Ishikawa (cell line): ENCODE results near the gene IGFN1.

Experiments used
- CEBPB ChIP-seq: IDR thresholded peaks from 2 replicates; pipeline ENCODE4 v1.6.1; 2012
- CREB1 ChIP-seq: IDR thresholded peaks from 2 replicates; pipeline ENCODE4 v1.6.1; 2012; ENCODE audit warnings: low read depth
- EGR1 ChIP-seq: IDR thresholded peaks from 2 replicates; pipeline ENCODE4 v1.6.1; 2012
- EP300 ChIP-seq: IDR thresholded peaks from 2 replicates; pipeline ENCODE4 v1.6.1; 2012; ENCODE audit warnings: borderline replicate concordance
- FOXM1 ChIP-seq: IDR thresholded peaks from 2 replicates; pipeline ENCODE4 v1.6.1; 2012; ENCODE audit warnings: low read depth, borderline replicate concordance
- MAX ChIP-seq: IDR thresholded peaks from 2 replicates; pipeline ENCODE4 v1.6.1; 2012
- NFIC ChIP-seq: IDR thresholded peaks from 2 replicates; pipeline ENCODE4 v1.6.1; 2012
- RAD21 ChIP-seq: IDR thresholded peaks from 2 replicates; pipeline ENCODE4 v1.6.1; 2012; ENCODE audit warnings: low read depth
- REST ChIP-seq: IDR thresholded peaks from 2 replicates; pipeline ENCODE4 v1.6.1; 2012; ENCODE audit warnings: low read depth, mild to moderate bottlenecking
- TAF1 ChIP-seq: IDR thresholded peaks from 2 replicates; pipeline ENCODE4 v1.6.1; 2012; ENCODE audit warnings: low read depth, mild to moderate bottlenecking
- TCF12 ChIP-seq: IDR thresholded peaks from 2 replicates; pipeline ENCODE4 v1.6.1; 2012; ENCODE audit warnings: low read depth
- TEAD4 ChIP-seq: IDR thresholded peaks from 2 replicates; pipeline ENCODE4 v1.6.1; 2012
- USF1 ChIP-seq: IDR thresholded peaks from 2 replicates; pipeline ENCODE4 v1.6.1; 2012
- YY1 ChIP-seq: IDR thresholded peaks from 2 replicates; pipeline ENCODE4 v1.6.1; 2012; ENCODE audit warnings: low read depth
- ZBTB7A ChIP-seq: IDR thresholded peaks from 2 replicates; pipeline ENCODE4 v1.6.1; 2012; ENCODE audit warnings: low read depth

IGFN1 gene

GRCh38 chr1:201221201-201221846, 30.7 kb downstream of the IGFN1 start:
- TF ChIP-seq TCF12 (no peak), EP300 (no peak), REST (no peak), MAX (no peak), ZBTB7A (no peak), TAF1 (no peak), EGR1 (no peak), YY1 (no peak), FOXM1 (no peak), USF1 (no peak), RAD21 (no peak)

GRCh38 chr1:201222125-201222524, 31.5 kb downstream of the IGFN1 start:
- no peak for TF ChIP-seq ZBTB7A
- TF ChIP-seq NFIC: no peak
- no peak for TF ChIP-seq MAX
- TF ChIP-seq CREB1: no peak
- no peak for TF ChIP-seq TCF12
- TF ChIP-seq FOXM1: no peak
- TF ChIP-seq CEBPB: no peak
- no peak for TF ChIP-seq EGR1
- no peak for TF ChIP-seq EP300
- no peak for TF ChIP-seq REST

- no peak for TF ChIP-seq ZBTB7A
- TF ChIP-seq TAF1: no peak
- no peak for TF ChIP-seq MAX
- no peak for TF ChIP-seq YY1
- no peak for TF ChIP-seq NFIC
- no peak for TF ChIP-seq RAD21
- no peak for TF ChIP-seq REST
- TF ChIP-seq TCF12: no peak
- TF ChIP-seq CEBPB: no peak
- no peak for TF ChIP-seq EGR1
- no peak for TF ChIP-seq TEAD4
- no peak for TF ChIP-seq USF1
- TF ChIP-seq FOXM1: no peak
- no peak for TF ChIP-seq CREB1
- no peak for TF ChIP-seq EP300
Observed at GRCh38 chr1:201223852-201224665, 33.4 kb downstream of the IGFN1 start.
